Breast epithelium (tissue), 3 donors: Measurements from ENCODE around the gene ZC3H13.

ENCODE experiments used
- POLR2A ChIP-seq: fragments of 450-650 bp; IDR thresholded peaks from one replicate; pipeline ENCODE4 v1.6.1; 2016; ENCODE audit warnings: antibody characterized with exemption, mild to moderate bottlenecking, moderate library complexity
- POLR2AphosphoS5 ChIP-seq, 3 donors: sonication (generic); formaldehyde crosslinking; IDR thresholded peaks; one replicate each; pipeline ENCODE4 v1.6.1; 2017; ENCODE audit warnings: antibody characterized with exemption in 3 of 3
- TF ChIP-seq, protein P1 (sequence below), 3 donors: fragments of 450-650 bp; IDR thresholded peaks; one replicate each; pipeline ENCODE4 v1.5.1; 2016 to 2017; ENCODE audit warnings: antibody characterized with exemption in 3 of 3, mild to moderate bottlenecking in 3 of 3, moderate library complexity in 3 of 3

DNA sequence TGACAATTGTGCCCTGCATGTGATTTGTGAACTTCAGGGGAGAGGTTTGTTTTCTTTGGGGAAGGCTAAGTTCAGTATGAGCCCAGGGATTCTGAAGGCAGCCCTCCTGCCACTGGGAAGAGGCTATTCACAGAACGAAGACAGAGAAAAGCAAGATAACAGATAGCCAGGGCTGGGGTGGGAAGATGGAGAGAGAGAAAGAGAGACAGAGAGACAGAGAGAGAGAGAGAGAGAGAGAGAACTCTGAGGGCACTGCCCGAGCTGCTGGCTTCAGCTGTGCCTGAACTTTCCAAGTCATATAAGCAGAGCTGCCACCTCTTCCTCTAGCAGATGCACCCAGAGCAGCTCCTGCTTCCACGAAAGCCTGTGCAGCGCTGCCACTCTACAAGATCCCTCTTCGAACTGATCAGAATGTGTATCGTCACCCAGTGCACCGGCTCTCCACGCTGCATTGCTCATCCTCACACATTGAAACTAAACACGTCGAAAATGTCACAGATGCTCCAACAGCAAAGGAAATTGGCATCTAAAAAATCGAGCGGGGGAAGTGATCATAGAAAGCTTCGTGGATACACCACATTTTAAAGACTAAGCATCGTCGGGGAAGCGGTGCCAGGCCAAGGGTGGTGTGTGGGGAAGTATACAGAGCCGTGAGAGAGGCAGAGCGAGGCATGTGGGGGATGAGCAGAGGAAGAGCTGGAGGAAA is 119.2 kb downstream of the ZC3H13 start:
- TF ChIP-seq POLR2A (no peak), POLR2AphosphoS5 (IDR thresholded peaks at IDR 0.05) (no peak)
- TF ChIP-seq, protein P1, sequence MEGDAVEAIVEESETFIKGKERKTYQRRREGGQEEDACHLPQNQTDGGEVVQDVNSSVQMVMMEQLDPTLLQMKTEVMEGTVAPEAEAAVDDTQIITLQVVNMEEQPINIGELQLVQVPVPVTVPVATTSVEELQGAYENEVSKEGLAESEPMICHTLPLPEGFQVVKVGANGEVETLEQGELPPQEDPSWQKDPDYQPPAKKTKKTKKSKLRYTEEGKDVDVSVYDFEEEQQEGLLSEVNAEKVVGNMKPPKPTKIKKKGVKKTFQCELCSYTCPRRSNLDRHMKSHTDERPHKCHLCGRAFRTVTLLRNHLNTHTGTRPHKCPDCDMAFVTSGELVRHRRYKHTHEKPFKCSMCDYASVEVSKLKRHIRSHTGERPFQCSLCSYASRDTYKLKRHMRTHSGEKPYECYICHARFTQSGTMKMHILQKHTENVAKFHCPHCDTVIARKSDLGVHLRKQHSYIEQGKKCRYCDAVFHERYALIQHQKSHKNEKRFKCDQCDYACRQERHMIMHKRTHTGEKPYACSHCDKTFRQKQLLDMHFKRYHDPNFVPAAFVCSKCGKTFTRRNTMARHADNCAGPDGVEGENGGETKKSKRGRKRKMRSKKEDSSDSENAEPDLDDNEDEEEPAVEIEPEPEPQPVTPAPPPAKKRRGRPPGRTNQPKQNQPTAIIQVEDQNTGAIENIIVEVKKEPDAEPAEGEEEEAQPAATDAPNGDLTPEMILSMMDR (IDR thresholded peaks at IDR 0.05) = no peak
